Activated T-helper 17 cell treated with anti-CD3 and anti-CD28 coated beads, Interleukin-2, amount 50 U/mL, for 72 hours (primary cell): Measurements from ENCODE around the gene RAB8B. TPM values are rescaled to one million over a fixed set of nuclear protein-coding genes. Genes with fewer than 3 reads are reported as not detected.

Experiments used
- ATAC-seq: fragments of 150-1000 bp; cut with Tn5 transposase; replicated peaks from 2 replicates; pipeline ENCODE4 v1.10.0; 2021; ENCODE audit warnings: mild to moderate bottlenecking, moderate library complexity
- H3K27ac Mint-ChIP-seq: one replicate; pipeline ENCODE4 v1.8.0; 2022; ENCODE audit warnings: mixed read lengths
- H3K27me3 Mint-ChIP-seq: one replicate; pipeline ENCODE4 v1.8.0; 2022; ENCODE audit warnings: mixed read lengths
- H3K36me3 Mint-ChIP-seq: one replicate; pipeline ENCODE4 v1.8.0; 2022; ENCODE audit warnings: low read depth, mild to moderate bottlenecking, mixed read lengths
- H3K4me1 Mint-ChIP-seq: one replicate; pipeline ENCODE4 v1.8.0; 2022; ENCODE audit warnings: mixed read lengths
- H3K4me3 Mint-ChIP-seq: one replicate; pipeline ENCODE4 v1.8.0; 2022; ENCODE audit warnings: mild to moderate bottlenecking, mixed read lengths
- H3K9me3 Mint-ChIP-seq: one replicate; pipeline ENCODE4 v1.8.0; 2022; ENCODE audit warnings: mixed read lengths
- total RNA-seq, 2 donors: library from RNA; stranded (reverse); gene quantifications; one replicate each; pipeline ENCODE4 v1.2.3, GENCODE V29; 2022

Gene RAB8B
- total RNA-seq: 100 to 1,000 TPM in 1 of 2 donors, 10 to 100 TPM in 1; 68.1 to 185 TPM

GRCh38 chr15:63188926-63189871, at the start of gene RAB8B:
RAB8B (plus strand) TSS chr15:63189606; CDS start chr15:63189625, 19 bp downstream.
- Mint-ChIP-seq H3K4me1 (peaks cover 33% of the 10 kb centered on the region), H3K4me3 (peak within 1 kb of the TSS; percentile 92), H3K27me3 (no peaks in the 10 kb centered on the region), H3K9me3 (no peaks in the 10 kb centered on the region), H3K27ac (peak within 1 kb of the TSS; percentile 90), H3K36me3 (peaks cover 51% of the 10 kb centered on the region)
- peak; percentile 80 for ATAC-seq

DNA sequence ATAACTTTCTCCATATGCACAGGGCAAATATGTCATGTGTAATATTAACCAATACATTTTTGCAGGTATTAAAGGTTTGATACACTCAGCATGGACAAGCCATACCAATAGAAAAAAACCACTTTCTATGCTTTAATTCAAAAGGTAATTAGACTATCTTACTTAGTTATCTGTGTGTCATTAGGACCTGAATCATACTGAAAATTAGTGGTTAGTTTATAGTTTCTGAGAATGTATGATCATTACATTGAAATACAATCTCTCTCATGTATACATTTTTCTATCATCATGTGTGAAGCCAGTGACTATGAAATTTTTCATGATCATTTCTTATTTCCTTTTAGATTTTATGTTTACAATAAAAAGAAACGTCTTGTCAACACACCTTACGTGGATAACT, 48.5 kb upstream of the RAB8B start:
- peaks cover 14% of the 10 kb centered on the region for H3K4me1 Mint-ChIP-seq
- H3K36me3 Mint-ChIP-seq: peaks cover 35% of the 10 kb centered on the region
- H3K9me3 Mint-ChIP-seq: no peaks in the 10 kb centered on the region
- no peaks in the 10 kb centered on the region for H3K27me3 Mint-ChIP-seq
- H3K4me3 Mint-ChIP-seq: no peak overlapping the region
- peak; percentile 21 for ATAC-seq
- no peak overlapping the region for H3K27ac Mint-ChIP-seq

DNA sequence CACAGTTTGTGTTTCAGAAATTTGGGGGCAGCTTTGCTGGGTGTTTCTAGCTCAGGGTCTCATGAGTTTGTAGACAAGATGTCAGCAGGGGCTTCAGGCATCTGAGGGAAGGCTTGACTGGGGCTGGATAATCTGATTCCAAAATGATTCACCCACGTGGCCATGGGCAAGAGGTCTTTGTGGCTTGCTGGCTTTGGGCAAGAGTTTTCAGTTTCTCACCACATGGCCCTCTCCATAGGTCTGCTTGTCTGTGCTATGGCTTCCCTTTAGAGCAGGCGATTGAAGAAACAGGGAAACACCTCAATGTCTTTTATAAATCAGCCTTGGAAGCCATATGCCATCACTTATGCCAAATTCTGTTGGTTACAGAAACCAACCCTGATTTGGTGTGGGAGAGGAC, 44.0 kb upstream of the RAB8B start:
- Mint-ChIP-seq H3K27ac (no peak overlapping the region), H3K9me3 (no peaks in the 10 kb centered on the region), H3K27me3 (no peaks in the 10 kb centered on the region), H3K36me3 (peaks cover 58% of the 10 kb centered on the region), H3K4me1 (peaks cover 14% of the 10 kb centered on the region), H3K4me3 (no peak overlapping the region)
- peak; percentile 52 for ATAC-seq

DNA sequence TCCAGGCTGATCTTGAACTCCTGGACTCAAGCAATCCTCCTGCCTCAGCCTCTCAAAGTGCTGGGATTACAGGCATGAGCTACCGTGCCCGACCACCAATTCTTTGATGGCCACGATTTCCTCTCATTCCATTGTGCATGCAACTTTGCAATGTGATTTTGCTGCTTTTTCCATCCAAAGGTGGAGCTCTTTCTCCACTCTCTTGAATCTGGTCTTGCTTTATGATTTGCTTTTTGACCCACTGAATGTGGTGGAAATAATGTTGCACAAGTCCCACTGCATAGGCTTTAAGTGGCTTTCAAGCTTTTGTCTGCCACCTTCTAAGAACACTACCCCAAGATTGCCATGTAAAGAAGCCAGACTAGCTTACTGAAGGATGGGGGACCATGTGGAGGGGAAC, 42.7 kb upstream of the RAB8B start:
- Mint-ChIP-seq H3K4me1 (peaks cover 13% of the 10 kb centered on the region), H3K27ac (no peak overlapping the region)
- no peak for ATAC-seq

GRCh38 chr15:63151665-63152064, 37.7 kb upstream of the RAB8B start:
- H3K36me3 Mint-ChIP-seq: peaks cover 83% of the 10 kb centered on the region
- H3K4me3 Mint-ChIP-seq: no peak overlapping the region
- no peak for ATAC-seq
- peaks cover 16% of the 10 kb centered on the region for H3K4me1 Mint-ChIP-seq
- H3K27ac Mint-ChIP-seq: no peak overlapping the region
- H3K9me3 Mint-ChIP-seq: no peaks in the 10 kb centered on the region
- no peaks in the 10 kb centered on the region for H3K27me3 Mint-ChIP-seq

More for the DNA sequence above, 42.7 kb upstream of the RAB8B start:
- H3K27me3 Mint-ChIP-seq: no peaks in the 10 kb centered on the region
- no peaks in the 10 kb centered on the region for H3K9me3 Mint-ChIP-seq
- H3K36me3 Mint-ChIP-seq: peaks cover 56% of the 10 kb centered on the region
- no peak overlapping the region for H3K4me3 Mint-ChIP-seq

GRCh38 chr15:63155486-63155885, 33.9 kb upstream of the RAB8B start:
- Mint-ChIP-seq H3K27me3 (no peaks in the 10 kb centered on the region), H3K4me1 (peaks cover 16% of the 10 kb centered on the region), H3K4me3 (peak overlapping the region; percentile 99), H3K27ac (no peak overlapping the region), H3K36me3 (peaks cover 62% of the 10 kb centered on the region), H3K9me3 (no peaks in the 10 kb centered on the region)
- ATAC-seq: no peak

DNA sequence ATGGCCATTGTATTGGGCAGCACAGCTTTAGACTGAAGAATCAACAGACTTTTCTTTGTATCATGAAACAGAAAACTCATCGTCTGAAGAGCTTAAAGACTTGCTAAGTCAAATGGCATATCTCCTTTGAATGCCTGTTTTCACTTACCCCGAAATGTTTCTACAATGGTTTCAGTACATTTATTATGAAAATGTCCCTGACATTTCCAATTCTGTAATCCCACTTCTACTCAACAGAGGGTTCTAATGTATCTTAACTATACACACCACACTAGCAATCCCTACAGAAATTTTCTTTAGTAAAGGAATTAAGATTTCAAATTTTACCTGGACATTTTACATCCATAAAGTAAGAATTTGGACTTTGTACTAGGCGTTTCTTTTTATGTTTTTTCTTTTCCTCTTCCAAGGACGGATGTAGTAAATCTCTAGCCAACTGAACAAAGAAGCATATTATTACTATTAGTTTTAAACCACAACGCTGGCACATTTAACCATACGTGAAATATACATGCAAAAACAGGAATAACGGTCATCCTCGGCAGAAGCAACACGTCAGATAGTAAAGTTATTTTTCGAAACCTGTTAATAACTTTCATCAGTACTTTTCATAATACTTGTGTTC, 33.2 kb upstream of the RAB8B start:
- no peaks in the 10 kb centered on the region for H3K27me3 Mint-ChIP-seq
- no peak for ATAC-seq
- peaks cover 16% of the 10 kb centered on the region for H3K4me1 Mint-ChIP-seq
- H3K27ac Mint-ChIP-seq: peak overlapping the region; percentile 98
- H3K9me3 Mint-ChIP-seq: no peaks in the 10 kb centered on the region
- peaks cover 61% of the 10 kb centered on the region for H3K36me3 Mint-ChIP-seq
- H3K4me3 Mint-ChIP-seq: peak overlapping the region; percentile 99

- no peaks in the 10 kb centered on the region for H3K27me3 Mint-ChIP-seq
- peaks cover 56% of the 10 kb centered on the region for H3K36me3 Mint-ChIP-seq
- no peaks in the 10 kb centered on the region for H3K9me3 Mint-ChIP-seq
- H3K4me3 Mint-ChIP-seq: peak overlapping the region; percentile 99
- peaks cover 13% of the 10 kb centered on the region for H3K4me1 Mint-ChIP-seq
- H3K27ac Mint-ChIP-seq: peak overlapping the region; percentile 98
- peak; percentile 31 for ATAC-seq
Measured at GRCh38 chr15:63156755-63157117, 32.7 kb upstream of the RAB8B start.

DNA sequence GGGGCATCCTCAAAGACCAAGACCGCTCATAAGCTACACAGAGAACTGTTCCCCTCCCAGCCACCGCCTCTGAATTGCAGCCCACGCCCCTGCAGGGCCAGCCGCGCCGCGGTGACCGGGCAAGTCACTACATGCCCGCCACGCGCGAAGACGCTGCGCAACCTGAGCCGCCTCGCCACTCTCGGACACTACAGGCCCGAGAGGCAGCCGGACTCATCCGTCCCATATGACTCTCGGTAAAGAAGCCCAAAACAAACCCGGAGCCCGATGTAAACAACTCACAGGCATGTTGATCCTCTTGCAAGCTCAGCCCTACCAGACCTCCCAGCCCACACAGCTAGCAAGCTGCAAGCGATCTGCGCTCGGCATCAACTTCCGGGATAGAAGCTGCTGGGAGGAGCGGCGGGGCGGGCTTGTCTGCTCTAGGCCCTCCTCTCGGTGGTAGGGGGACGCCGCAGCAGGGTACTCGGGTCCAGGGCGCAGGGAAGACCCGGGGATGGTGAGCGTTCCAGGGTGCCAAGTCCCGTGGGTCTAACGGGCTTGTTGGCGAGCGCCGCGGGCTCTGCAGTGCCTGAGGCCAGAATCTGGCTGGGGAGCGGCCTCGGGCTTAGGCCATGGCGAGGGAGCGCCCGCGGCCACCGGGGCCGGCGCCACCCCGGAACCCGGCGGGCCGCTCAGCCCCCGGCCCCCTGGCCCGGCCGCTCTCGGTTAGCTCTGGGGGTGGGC, 32.1 kb upstream of the RAB8B start, which contains the start of gene RPS27L:
Gene RPS27L, minus strand, starts transcription at position 360 of the 726 bp plus-strand sequence. Its CDS starts 72 bp downstream, at position 288.
- peak within 1 kb of the TSS; percentile 99 for H3K4me3 Mint-ChIP-seq
- H3K4me1 Mint-ChIP-seq: peaks cover 11% of the 10 kb centered on the region
- no peaks in the 10 kb centered on the region for H3K9me3 Mint-ChIP-seq
- peaks cover 50% of the 10 kb centered on the region for H3K36me3 Mint-ChIP-seq
- no peaks in the 10 kb centered on the region for H3K27me3 Mint-ChIP-seq
- peak within 1 kb of the TSS; percentile 98 for H3K27ac Mint-ChIP-seq
- peak; percentile 97 for ATAC-seq

DNA sequence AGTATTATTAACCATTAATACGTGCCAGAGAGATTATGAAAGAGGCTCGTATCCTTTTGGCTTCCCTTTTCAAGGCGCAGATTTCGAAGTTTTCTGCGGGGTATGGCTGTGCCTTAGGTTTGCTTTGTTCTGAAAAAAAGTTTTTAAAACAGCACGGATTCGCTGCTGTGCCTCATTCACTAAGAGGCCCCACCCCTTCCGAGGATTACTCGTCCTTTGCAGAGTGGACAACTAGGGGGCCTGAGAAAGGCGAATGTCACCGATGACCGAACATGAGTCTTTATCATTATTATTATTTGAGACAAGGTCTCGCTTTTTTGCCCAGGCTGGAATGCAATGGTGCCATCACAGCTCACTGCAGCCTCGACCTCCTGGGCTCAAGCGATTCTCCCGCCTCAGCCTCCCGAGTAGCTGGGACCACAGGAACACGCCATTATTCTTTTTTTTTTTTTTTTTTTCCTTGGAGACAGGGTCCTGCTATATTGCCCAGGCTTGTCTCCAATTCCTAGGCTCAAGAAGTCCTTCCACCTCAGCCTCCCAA, 31.4 kb upstream of the RAB8B start:
- Mint-ChIP-seq H3K9me3 (no peaks in the 10 kb centered on the region), H3K4me3 (peak overlapping the region; percentile 99), H3K27ac (peak overlapping the region; percentile 98), H3K27me3 (no peaks in the 10 kb centered on the region), H3K4me1 (peaks cover 11% of the 10 kb centered on the region), H3K36me3 (peaks cover 44% of the 10 kb centered on the region)
- ATAC-seq: peak; percentile 46

- Mint-ChIP-seq H3K4me3 (no peak overlapping the region), H3K4me1 (no peaks in the 10 kb centered on the region), H3K36me3 (peaks cover 18% of the 10 kb centered on the region), H3K9me3 (no peaks in the 10 kb centered on the region), H3K27me3 (no peaks in the 10 kb centered on the region), H3K27ac (no peak overlapping the region)
- no peak for ATAC-seq
Measured at GRCh38 chr15:63160638-63161037, 28.8 kb upstream of the RAB8B start.

DNA sequence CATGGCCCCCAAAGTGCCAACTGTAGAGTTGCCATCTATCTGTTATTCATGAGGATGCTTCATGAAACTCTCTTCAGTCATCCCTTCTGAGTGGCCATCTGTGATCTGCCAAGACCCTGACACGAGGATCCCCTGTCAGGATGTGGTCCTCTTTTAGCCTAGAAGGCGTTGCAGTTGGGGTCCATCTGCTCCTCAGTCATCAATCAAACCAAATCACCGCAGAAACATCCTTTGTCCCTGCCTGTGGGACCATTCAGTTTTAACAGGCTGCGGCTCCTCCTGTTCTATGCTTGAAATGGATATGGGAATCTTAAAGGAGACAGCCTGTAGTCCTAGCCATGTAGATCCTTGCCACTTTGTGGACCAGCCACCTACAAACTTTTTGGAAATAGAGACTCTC, 26.2 kb upstream of the RAB8B start:
- no peaks in the 10 kb centered on the region for H3K27me3 Mint-ChIP-seq
- H3K4me3 Mint-ChIP-seq: no peak overlapping the region
- H3K4me1 Mint-ChIP-seq: no peaks in the 10 kb centered on the region
- peak overlapping the region; percentile 32 for H3K27ac Mint-ChIP-seq
- ATAC-seq: no peak
- no peaks in the 10 kb centered on the region for H3K9me3 Mint-ChIP-seq
- no peaks in the 10 kb centered on the region for H3K36me3 Mint-ChIP-seq

GRCh38 chr15:63165166-63165859, 24.1 kb upstream of the RAB8B start:
- no peak for ATAC-seq
- Mint-ChIP-seq H3K36me3 (no peaks in the 10 kb centered on the region), H3K4me1 (no peaks in the 10 kb centered on the region), H3K9me3 (no peaks in the 10 kb centered on the region), H3K4me3 (no peak overlapping the region), H3K27ac (no peak overlapping the region), H3K27me3 (no peaks in the 10 kb centered on the region)

DNA sequence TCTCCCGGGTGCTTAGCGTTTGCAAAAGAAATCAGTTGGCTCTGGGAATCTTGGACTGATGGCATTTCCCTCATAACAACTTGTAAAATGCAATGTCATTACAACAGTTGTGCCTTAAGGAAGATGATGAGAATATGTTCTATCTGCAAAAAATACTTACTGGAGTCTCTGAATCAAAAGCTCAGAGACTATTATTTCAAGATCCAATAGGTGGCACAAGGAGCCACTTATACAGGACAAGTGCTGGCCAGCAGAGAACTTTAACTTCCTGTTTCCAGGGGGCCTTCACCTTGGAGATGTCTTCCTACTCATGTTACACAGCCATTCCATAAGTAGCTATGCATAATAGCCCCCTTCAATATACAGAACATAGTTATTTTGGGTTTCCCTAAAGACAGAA, 23.2 kb upstream of the RAB8B start:
- Mint-ChIP-seq H3K36me3 (no peaks in the 10 kb centered on the region), H3K4me3 (no peak overlapping the region), H3K9me3 (no peaks in the 10 kb centered on the region), H3K27me3 (no peaks in the 10 kb centered on the region), H3K4me1 (no peaks in the 10 kb centered on the region), H3K27ac (no peak overlapping the region)
- ATAC-seq: no peak
